GM21367 (cell line): ENCODE measurements around the gene HRH3.

ENCODE experiments used
- ATAC-seq: cut with Tn5 transposase; IDR thresholded peaks from one replicate; pipeline ENCODE4 v1.9.1; 2021; ENCODE audit not compliant: unreplicated experiment

HRH3 gene

DNA sequence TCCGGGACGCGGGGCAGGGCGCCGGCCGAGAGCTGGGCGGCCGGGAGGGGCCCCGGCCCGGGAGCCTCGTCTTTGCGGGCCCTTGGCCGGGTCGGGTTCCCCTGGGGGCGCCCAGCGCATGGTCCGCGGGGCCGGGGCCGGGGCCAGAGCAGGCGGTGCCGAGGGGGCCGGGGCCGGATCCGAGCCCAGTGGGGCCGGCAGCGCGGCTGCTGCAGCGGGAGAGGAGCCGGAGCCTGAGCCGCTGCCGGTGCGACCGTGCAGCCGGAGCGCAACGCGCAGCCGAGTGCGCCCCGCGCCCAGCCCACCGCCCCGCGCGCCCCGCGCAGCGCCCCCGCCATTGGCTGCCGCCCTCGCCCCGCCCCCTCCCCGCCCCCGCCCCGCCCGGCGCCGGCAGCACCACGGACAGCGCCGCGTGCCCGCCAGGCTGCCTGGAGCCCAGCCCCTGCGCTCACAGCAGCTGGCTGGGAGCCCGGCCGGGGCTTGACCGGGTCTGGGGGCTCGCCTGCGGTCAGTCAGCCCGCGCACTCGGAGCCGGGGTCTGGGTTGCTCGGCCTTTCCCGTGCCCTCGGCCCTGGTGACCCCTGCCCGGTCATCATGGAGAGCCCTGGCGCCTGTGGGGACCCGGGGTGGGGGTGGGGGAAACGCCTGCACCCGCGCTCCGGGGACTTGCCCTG is at the start of gene HRH3:
Gene HRH3 (minus strand): TSS at position 287 of the 674 bp plus-strand sequence. CDS start 308 bp downstream, outside the sequence.
- ATAC-seq: no peak

DNA sequence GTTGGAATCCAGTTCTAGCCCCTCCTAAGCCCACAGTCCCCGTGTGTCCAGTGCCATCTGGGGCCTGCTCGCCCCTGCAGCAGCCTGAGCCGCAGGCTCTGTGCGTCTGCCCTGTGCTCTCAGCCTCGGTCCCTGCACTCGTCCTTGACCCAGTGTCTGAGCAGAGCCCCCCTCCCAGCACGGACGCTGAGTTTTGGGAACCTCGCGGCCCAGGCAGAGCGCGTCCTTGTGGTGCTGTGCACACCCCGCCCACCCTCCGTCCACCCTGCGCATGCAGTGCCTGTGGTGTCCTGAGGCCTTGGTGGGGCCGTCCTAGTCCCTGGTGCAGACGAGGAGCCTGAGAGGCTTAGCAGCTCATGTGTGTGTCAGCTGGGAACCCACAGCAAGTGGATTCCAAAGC is 49.8 kb upstream of the HRH3 start:
- no peak for ATAC-seq

DNA sequence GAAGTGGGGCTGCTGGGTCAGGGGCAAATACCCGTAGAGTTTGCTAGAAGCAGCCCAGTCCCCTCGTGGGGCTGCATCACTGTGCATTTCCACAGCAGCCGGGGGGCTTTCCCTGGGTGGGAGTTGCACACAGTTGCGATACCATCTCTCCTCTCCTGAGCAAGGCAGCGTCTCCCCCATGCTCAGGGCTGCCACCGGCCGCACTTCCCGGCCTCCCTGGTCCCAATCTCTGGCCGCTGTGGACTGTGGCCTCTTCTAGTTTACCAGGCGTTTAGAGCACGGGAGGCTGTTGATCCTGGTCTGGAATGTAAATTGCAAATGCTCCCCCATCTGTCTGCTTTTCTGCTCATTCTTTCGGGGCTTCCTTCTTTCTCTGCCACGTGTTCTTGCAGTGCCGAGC is 49.3 kb upstream of the HRH3 start:
- ATAC-seq: no peak

DNA sequence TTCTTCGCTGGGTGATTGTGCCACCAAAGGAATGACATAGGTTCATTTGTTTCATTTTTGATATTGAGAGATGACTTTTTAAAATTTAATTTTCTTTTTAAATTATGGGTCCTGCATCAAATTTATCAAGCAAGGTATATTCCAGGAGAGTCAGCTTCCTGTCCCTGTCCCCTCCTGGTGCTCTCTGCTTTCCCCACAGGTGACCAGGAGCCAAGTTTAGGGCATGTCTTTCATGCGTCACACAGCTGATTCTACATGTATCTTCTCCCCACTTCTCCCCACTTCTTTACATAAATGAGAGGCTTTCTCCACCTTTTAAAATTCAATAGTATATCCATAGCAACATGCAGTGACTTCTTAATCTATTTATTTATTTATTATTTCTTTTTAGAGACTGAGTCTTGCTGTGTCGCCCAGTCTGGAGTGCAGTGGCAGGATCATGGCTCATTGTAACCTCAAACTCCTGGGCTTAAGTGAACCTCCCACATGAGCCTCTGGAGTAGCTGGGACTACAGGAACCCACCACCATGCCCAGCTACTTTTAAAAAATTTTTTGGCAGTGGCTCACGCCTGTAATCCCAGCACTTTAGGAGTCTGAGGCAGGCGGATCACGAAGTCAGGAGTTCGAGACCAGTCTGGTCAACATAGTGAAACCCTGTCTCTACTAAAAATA is 48.3 kb upstream of the HRH3 start:
- no peak for ATAC-seq

- no peak for ATAC-seq
These were observed 47.5 kb upstream of the HRH3 start for GRCh38 chr20:62267543-62267942.

GRCh38 chr20:62266851-62267250 is 46.8 kb upstream of the HRH3 start:
- ATAC-seq: no peak

GRCh38 chr20:62266340-62266739 is 46.3 kb upstream of the HRH3 start:
- no peak for ATAC-seq

GRCh38 chr20:62265365-62265764 is 45.3 kb upstream of the HRH3 start:
- ATAC-seq: no peak

GRCh38 chr20:62263396-62263795 is 43.3 kb upstream of the HRH3 start:
- ATAC-seq: no peak

DNA sequence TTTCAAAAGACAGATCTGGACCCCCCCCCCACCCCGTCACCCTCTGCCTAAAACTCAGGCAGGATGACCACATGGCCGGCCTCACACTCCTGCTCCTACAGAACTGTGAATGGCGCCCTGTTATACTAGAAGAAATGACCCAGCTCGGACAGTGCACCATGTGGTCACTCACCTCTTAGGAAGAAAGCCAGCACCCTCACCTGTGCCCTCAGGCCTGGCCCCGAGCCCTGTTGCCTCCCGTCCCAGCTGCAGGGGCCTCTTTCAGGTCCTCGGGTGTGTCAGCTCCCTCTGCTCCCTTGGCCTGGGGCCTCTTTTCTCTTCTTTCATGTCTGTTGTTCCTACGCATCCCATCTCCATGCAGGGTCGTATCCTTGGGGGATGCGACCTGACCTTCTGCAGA is 42.0 kb upstream of the HRH3 start:
- no peak for ATAC-seq

DNA sequence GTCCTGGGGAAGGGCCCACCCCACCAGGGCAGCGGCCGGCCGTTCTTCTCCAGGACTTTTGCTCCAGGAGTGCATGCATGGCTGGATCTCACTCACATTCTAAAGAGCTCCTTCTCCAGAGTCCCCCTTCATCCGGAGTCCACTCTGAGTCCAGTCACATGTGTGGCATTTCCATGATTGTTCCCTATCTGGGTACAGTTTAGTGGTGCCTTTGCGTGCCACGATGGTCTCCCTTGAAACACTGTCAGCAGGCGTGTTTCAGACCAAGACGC is 39.2 kb upstream of the HRH3 start:
- no peak for ATAC-seq

- no peak for ATAC-seq
These were observed 38.6 kb upstream of the HRH3 start for GRCh38 chr20:62258499-62259293.

DNA sequence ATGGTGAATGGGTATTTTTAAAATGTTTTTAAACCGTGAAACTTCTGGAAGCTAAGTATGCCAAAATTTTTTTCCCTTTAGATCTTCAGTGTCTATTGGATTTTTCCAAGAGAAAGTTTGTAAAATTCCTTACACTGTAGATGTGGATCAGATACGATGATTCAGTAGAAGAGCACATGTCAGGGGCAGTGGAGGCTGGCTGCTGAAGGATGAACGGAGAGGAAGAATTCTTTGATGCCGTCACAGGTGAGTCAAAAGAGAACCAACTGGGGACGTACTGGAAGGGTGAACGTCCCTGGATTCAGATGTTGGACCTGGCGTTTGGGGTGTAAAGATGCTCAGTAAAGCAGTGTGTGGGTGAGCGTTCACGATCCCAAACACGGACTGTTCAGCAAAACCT is 35.9 kb upstream of the HRH3 start:
- no peak for ATAC-seq

GRCh38 chr20:62254021-62254724 is 34.1 kb upstream of the HRH3 start:
- no peak for ATAC-seq

GRCh38 chr20:62253398-62253797 is 33.3 kb upstream of the HRH3 start:
- no peak for ATAC-seq

DNA sequence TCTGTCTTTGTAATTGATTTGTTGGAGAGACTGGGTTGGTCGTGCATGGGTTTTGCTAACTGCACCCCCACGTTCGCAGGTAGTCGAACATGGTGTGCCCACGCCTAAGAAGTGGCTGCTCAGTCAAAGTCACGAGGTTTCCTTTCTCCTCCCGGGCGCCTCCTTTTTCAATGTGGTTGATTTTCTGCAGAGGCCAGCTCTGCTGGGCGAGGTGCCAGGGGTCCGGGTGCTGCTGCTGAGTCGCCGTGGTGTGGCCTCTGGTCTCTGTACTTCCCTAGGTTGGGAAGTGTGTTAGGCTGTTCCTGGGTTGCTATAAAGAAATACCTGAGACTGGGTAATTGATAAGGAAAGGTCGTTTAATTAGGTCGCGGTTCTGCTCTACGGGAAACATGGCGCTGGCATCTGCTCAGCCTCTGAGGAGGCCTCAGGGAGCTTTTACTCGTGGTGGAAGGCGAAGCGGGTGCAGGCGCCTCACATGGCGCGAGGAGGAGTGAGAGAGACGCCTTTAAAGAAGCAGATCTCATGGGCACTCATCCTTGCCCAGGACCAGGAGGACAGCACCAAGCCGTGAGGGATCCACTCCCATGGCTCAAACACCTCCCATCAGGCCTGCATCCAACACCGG is 32.4 kb upstream of the HRH3 start:
- ATAC-seq: no peak

DNA sequence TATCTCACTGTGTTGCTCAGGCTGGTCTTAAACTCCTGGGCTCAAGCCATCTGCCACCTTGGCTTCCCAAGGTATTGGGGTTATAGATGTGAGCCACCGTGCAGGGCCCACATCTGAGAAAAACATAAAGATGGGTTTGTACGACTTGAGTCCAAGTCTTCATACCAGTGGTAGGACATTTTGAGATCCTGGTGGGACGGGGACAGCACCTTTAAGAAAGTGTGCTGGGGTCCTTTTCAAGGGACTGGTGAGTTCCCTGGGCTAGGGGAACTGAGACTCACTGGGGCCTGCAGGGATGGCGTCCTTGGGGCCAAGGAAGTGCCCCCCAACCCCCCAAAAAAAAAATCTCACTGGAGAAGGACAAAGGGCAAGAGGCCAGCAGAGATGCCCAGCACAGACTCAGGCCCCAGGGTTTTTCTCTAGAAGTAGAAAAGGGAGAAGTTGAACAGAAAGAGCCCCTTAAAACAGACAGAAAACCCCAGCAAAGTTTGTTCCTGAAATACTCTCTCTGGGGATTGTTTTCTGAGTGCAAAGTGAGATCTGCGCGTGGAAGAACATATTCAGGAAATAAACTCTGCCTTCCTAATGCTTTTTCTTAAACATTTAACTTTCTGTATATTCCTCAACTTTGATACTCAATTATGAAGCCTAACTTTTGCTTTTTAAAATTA is 28.9 kb upstream of the HRH3 start:
- ATAC-seq: no peak

- no peak for ATAC-seq
These were observed 27.0 kb upstream of the HRH3 start for GRCh38 chr20:62246872-62247652.

DNA sequence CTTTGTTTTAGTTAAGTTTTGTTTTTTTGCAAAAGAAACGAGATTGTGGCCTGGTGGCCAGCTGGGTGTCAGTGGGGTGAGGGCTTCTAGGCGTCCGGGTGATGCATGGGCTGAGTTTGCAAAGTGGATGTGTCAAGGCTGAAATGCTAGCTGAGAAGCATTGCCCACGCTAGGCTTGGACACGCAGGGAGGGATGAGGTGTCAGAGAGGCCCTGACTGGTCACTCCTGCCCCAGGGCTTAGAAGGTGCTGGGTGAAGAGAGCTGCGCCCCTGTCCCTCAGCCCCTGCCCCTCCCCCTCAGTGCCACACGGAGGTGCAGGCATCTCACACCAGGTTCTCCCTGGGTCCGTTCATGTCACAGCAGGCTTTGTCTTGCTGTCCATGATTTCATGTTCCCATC is 26.4 kb upstream of the HRH3 start:
- no peak for ATAC-seq

GRCh38 chr20:62245911-62246280 is 25.8 kb upstream of the HRH3 start:
- ATAC-seq: no peak
